Measurements from ENCODE around the gene CARHSP1.

DNA sequence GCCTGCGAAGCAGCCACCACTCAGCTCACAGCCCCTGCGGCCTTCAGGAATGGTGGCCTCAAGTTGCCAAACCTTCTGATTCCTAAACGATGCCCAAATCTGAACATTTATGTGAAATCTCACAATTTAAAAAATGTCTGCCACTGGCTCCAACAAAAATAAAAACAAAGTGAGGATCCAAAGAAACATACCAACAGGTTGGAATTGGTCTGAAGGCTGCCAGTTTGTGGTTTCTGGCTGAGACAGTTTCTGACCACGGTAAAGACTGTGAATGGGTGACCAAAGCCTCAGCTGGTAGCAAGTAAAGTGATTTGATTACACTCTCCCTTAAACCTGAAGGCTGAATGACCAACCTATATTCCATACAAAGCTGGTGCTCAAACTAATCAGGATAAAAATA lies 38.3 kb upstream of the CARHSP1 start:
- TF ChIP-seq CTCF (IDR thresholded peaks at IDR 0.05; ENCODE audit: low read depth, low read length) (no peak), POLR2A (IDR thresholded peaks at IDR 0.05; ENCODE audit: extremely low read depth, insufficient read length) (no peak)
